T-helper 1 cell treated with Interleukin-12 subunit alpha and Interleukin-12 subunit beta and Interleukin-4 antibody, amounts not matched to agents 30 ng/mL and 1 ng/mL, for 36 hours (primary cell): ENCODE measurements around the gene EPN2. TPM values are rescaled to one million over a fixed set of nuclear protein-coding genes. Genes with fewer than 3 reads are reported as not detected.

Experiments
- intact Hi-C: fragments of 100-400 bp; cut with micrococcal nuclease; formaldehyde crosslinking; loops from one replicate; pipeline ENCODE4 v1.15.1; 2024
- total RNA-seq: library from RNA; stranded (reverse); gene quantifications from 2 replicates; pipeline ENCODE4 v1.2.3, GENCODE V29; 2022

The EPN2 gene
- total RNA-seq, 1 donor from 2014 or later: 8.6 TPM

DNA sequence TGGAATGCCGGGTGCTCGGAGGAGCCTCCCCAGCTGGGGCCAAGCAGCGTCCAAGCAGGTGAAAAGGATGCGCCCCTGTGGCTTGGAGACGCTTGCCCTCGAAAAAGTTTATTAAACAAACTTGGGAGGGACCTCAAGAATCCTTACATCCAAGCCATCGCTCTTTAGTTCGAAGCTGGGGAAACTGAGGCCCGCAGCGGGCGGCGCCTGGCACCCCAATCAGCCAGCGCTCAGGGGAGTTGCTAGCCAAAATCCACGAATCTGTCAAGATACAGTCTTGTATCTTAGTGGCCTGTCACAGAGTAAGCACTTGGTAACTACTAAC lies 125.9 kb downstream of the EPN2 start:
- intact Hi-C loops: loop anchor here (2.0 to 5.0 kb wide), 4 partner anchors 56 to 644 kb away; partner anchors contain the start of genes PRPSAP2 and SPECC1

DNA sequence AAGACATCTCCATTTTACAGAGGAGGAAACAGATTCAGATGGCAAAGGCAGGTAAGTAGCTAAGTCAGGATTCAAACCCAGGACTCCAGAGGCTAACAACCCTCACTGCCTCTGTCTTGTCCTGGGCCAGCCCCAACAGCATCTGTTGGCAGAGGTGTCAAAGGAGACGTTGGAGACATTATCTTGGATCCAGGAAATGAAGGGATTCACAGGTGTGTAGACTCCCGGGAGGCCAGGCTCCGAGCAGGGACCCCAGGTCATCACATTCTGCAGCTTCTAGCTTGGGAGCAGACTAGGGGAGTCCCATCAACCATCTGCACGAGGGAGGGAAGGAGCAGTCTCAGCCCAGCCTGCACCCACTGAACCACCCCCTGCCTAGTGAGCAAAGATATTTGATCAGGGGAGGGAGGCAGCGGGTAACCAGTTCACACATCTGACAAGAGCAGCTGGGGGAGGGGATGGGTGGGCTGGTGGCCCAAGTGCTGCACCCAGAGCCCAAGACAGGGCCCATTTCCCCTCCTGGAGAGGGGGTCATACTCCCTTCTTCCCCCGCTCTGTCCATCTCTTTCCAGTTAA lies 126.4 kb downstream of the EPN2 start:
- intact Hi-C loops: loop anchor here (2.0 to 5.0 kb wide), 4 partner anchors 56 to 644 kb away; partner anchors contain the start of genes PRPSAP2 and SPECC1

- intact Hi-C loops: loop anchor here (5.0 kb wide), 3 partner anchors 58 to 642 kb away; partner anchors contain the start of genes PRPSAP2 and SPECC1
These were observed 127.7 kb downstream of the EPN2 start for GRCh38 chr17:19364699-19365498.

DNA sequence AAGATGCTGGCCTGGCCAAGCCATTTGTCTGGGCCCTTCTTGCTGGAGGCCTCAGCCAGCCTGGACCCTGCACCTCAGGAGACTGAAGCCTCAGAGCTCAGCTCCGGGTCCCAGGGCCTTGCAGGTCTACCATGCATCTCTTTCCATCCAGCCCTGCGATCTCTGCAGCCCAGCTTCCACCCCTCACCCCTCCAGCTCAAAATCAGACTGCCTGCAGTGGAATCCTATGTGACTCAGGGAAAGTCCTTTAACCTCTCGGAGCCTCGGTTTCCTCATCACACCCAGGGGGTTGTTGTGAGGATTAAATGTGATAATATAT lies 128.3 kb downstream of the EPN2 start:
- intact Hi-C loops: no loop called here

- intact Hi-C loops: no loop called here
These were observed 128.9 kb downstream of the EPN2 start for GRCh38 chr17:19365833-19366636.

GRCh38 chr17:19366637-19366972 lies 129.4 kb downstream of the EPN2 start:
- intact Hi-C loops: no loop called here

DNA sequence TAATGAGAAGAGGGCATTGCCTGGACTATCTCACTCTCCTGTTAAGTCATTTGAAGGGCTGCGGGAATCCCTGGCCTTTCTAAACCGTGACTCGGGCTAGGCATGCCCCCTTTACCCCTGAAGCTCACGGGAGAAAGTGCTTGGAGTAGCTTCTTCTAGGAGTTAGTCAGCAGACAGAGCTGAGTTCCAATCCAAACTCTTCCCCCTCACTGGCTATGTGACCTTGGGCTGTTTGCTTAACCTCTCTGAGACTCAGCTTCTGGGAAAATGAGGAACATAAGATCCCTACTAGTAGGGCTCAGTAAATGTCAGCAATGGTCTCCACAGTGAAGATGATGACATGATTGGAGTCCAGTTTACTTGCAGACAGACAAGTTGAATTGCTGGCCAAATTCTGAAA lies 131.1 kb downstream of the EPN2 start:
- intact Hi-C loops: no loop called here

- intact Hi-C loops: no loop called here
These were observed 132.1 kb downstream of the EPN2 start for GRCh38 chr17:19369107-19369778.

DNA sequence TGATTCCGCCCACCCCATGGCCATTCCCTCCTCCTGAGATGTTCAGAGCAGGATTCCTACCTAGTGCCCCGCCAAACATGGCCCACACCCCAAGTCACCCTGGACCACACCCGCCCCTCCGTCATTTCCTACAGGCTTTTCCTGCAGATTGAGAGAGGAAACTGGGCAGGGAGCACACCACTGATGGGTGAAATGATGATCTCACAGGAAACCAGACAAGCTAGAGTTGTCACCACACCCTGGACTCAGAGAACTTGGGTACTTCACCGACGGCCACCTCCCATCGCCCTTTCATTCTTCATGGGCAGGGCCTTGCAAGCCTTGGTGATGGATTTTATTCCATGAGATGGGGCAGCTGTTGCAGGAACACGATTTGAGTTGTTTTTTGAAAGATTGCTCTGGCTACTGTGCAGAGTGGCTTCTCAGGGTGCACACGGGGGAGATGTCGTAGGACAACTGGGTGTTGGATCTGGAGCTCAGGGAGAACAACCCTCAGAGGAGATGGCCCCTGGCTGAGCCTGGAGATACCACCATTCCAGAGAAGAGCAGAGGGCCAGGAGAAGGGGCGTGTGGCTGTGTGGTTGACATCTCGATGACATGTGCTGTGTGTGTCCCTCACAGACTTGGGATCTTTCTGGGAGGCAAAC lies 132.8 kb downstream of the EPN2 start:
- intact Hi-C loops: loop anchor here (1.0 kb wide), 1 partner anchor 8 kb away; the partner anchor contains the start of gene MAPK7

GRCh38 chr17:19370493-19370960 lies 133.4 kb downstream of the EPN2 start:
- intact Hi-C loops: loop anchor here (1.0 kb wide), 1 partner anchor 8 kb away; the partner anchor contains the start of gene MAPK7

- intact Hi-C loops: no loop called here
These were observed 134.3 kb downstream of the EPN2 start for GRCh38 chr17:19371259-19372010.

GRCh38 chr17:19372011-19372370 lies 134.8 kb downstream of the EPN2 start:
- intact Hi-C loops: no loop called here

- intact Hi-C loops: no loop called here
These were observed 135.3 kb downstream of the EPN2 start for GRCh38 chr17:19372439-19372838.

GRCh38 chr17:19372866-19373504 lies 135.8 kb downstream of the EPN2 start:
- intact Hi-C loops: no loop called here

- intact Hi-C loops: no loop called here
These were observed 137.0 kb downstream of the EPN2 start for GRCh38 chr17:19374136-19374535.

DNA sequence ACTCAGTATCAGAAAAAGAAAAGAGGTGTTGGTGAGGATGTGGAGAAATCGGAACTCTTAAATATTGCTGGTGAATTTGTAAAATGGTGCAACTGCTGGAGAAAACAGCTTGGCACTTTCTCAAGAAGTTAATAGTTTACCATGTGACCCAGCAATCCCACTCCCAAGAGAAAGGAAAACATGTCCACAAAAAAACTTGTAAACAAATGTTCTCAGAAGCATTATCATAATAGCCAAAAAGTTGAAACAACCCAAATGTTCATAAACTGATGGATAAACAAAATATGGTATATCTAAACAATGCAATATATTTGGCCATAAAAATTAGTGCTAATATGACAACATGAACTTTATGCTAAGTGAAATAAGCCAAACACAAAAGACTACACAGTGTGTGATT lies 138.6 kb downstream of the EPN2 start:
- intact Hi-C loops: loop anchor here (5.0 kb wide), 4 partner anchors 602 to 1783 kb away; partner anchors contain the start of genes AKAP10, ALKBH5 and PEMT

GRCh38 chr17:19376811-19377210 lies 139.6 kb downstream of the EPN2 start:
- intact Hi-C loops: loop anchor here (1.0 to 5.0 kb wide), 6 partner anchors 15 to 1785 kb away; partner anchors contain the start of genes AKAP10, ALKBH5, B9D1 and PEMT

- intact Hi-C loops: loop anchor here (1.0 to 5.0 kb wide), 10 partner anchors 8 to 1786 kb away; partner anchors contain the start of genes AKAP10, ALDH3A2, ALKBH5 and B9D1
These were observed 140.6 kb downstream of the EPN2 start for GRCh38 chr17:19377602-19378415.
